HFFc6 (cell line): ENCODE measurements around the gene SLC2A3. TPM values are rescaled to one million over a fixed set of nuclear protein-coding genes. Genes with fewer than 3 reads are reported as not detected.
"Not testable (repeated sequence)": the region's sequence is repeated elsewhere in the genome, so short reads cannot be mapped to it uniquely, and the experiment has no call there.

Experiments
- DNase-seq: peaks from one replicate; pipeline ENCODE4 v3.0.0-alpha.2; 2018
- H3K27ac Mint-ChIP-seq: 2 replicates; pipeline ENCODE4 v1.8.0; 2020; ENCODE audit warnings: mild to moderate bottlenecking, mixed read lengths
- H3K27me3 Mint-ChIP-seq: 2 replicates; pipeline ENCODE4 v1.8.0; 2021; ENCODE audit warnings: mild to moderate bottlenecking, moderate library complexity, mixed read lengths; ENCODE audit not compliant: insufficient read depth
- H3K36me3 Mint-ChIP-seq: 2 replicates; pipeline ENCODE4 v1.8.0; 2021; ENCODE audit warnings: low read depth, mixed read lengths
- H3K4me1 Mint-ChIP-seq: 2 replicates; pipeline ENCODE4 v1.8.0; 2020; ENCODE audit warnings: low read depth, mixed read lengths
- H3K4me3 Mint-ChIP-seq: 2 replicates; pipeline ENCODE4 v1.8.0; 2020; ENCODE audit warnings: mild to moderate bottlenecking, moderate library complexity, mixed read lengths
- H3K9me3 Mint-ChIP-seq: 2 replicates; pipeline ENCODE4 v1.8.0; 2020; ENCODE audit warnings: mild to moderate bottlenecking, mixed read lengths
- CTCF ChIP-seq: fragments of 200-600 bp; sonication (generic); IDR thresholded peaks from 2 replicates; pipeline ENCODE4 v1.5.0; 2021; ENCODE audit warnings: antibody characterized with exemption, mild to moderate bottlenecking
- total RNA-seq, 6 experiments: library from RNA; stranded (reverse); fragmentation: NEBNext Ultra II Directional; extraction: Animal tissue kit (Norgen Biotek cat#: 25700); gene quantifications; 2 replicates in 1 of 6; 3 replicates in 5 of 6; pipeline ENCODE4 v1.2.3, GENCODE V29; 2021

SLC2A3 gene
- total RNA-seq, 6 experiments from 2014 or later = 37.0 to 50.5 (median 38.5) TPM

DNA sequence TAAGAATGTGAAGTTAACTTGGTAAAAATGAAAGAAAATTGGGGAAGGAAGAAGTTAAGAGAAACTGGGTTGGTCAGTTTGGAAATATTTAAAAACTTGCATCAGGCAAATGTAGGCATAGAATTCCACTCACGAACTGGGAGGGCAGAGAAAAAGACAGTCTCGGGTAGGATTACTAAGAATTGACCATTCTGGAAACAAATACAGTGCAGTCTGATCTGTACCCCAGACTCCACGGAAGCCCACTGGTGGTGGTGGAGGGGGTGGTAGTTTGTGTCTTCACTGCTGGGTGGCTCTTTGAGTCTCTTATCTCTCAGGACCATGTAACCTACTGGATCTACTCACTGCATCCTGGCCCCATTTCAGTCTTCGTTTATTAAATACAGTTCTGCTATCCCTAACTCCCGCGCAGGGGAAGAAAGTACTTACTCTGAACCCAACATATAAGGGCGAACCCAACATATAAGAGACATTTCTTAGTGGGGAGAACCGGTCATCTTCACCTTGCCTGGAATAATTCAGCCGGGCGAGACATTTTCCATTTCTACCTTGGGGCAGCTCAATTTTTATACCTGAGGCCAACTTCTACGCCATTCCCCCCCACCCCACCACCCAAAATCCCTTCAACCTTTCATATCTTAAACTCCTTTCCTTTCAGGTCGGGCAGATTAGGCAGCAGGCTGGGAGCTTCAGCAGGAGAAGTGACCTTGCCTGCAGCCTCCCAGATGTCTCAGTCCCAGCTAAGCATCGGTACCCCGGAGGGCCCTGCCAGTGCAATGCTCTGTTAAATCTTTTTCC, 1.7 kb downstream of the SLC2A3 start:
- TF ChIP-seq CTCF = no peak
- Mint-ChIP-seq H3K4me1 (peaks cover 10% of the 10 kb centered on the region), H3K4me3 (no peak overlapping the region), H3K36me3 (peaks cover 17% of the 10 kb centered on the region), H3K27me3 (peaks cover 4% of the 10 kb centered on the region), H3K27ac (no peak overlapping the region), H3K9me3 (no peaks in the 10 kb centered on the region)
- DNase-seq = no peak

DNA sequence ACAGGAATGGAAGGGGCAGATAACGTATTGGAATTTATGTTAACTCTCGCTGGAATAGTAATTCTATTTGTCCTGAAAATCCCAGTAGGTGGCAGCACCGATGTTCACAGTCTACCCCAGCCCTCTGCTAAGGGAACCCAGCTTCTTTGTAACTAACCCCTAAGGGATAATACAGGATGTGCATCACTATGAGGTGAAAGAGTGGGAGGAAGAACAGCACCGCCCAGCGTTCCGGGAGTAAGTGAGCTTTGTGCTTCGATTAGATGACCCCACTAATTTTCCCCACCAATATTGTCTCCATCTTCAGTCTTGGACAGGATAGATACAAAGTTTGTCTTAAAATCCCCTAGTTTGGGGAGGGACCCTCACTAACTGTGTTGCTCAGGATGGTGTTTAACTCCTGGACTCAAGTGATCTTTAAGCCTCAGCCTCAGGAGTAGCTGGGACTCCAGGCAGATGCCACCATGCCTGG, 2.7 kb downstream of the SLC2A3 start:
- Mint-ChIP-seq H3K27ac (no peak overlapping the region), H3K36me3 (peaks cover 27% of the 10 kb centered on the region), H3K4me3 (no peak overlapping the region), H3K27me3 (peaks cover 4% of the 10 kb centered on the region), H3K4me1 (peaks cover 8% of the 10 kb centered on the region), H3K9me3 (no peaks in the 10 kb centered on the region)
- peak; percentile 88 for TF ChIP-seq CTCF
- peak; percentile 95 for DNase-seq

GRCh38 chr12:7932599-7933240, 3.3 kb downstream of the SLC2A3 start:
- peaks cover 28% of the 10 kb centered on the region for H3K36me3 Mint-ChIP-seq
- not testable (repeated sequence) for DNase-seq, H3K9me3 Mint-ChIP-seq, H3K4me1 Mint-ChIP-seq, H3K27me3 Mint-ChIP-seq, H3K27ac Mint-ChIP-seq, H3K4me3 Mint-ChIP-seq

DNA sequence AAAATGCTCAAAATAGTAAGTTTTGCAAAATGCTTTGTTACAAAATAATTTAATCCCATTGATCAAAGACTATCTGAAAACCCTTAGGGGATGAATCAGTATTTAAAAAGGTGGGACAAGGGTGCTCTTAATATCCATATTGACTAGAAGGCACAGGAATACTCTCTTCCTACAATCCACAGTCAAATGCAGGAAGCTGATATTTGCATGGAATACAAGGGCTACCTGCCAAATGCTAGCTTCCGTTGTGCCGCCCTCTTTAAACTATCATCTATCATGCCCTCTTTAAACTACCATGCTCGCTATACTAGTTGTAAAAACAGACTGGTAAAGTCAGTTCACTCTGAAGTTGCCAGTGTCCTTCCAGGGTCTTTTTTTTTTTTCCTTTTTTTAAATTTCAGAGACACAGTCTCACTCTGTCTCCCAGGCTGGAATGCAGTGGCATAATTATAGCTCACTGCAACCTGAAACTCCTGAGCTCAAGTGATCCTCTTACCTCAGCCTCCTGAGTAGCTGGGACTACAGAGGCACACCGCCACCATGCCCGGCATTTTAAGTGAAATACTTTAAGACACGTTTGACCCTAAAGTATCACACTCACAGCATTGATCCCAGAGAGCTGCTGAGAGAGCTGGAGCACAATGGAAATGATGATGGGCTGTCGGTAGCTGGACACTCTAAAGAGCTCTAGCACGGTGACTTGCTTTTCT, 6.7 kb downstream of the SLC2A3 start:
- no peaks in the 10 kb centered on the region for H3K9me3 Mint-ChIP-seq
- peaks cover 4% of the 10 kb centered on the region for H3K27me3 Mint-ChIP-seq
- DNase-seq = no peak
- peaks cover 46% of the 10 kb centered on the region for H3K36me3 Mint-ChIP-seq
- H3K4me3 Mint-ChIP-seq = no peak overlapping the region
- H3K4me1 Mint-ChIP-seq = no peaks in the 10 kb centered on the region
- H3K27ac Mint-ChIP-seq = no peak overlapping the region
- TF ChIP-seq CTCF = no peak

DNA sequence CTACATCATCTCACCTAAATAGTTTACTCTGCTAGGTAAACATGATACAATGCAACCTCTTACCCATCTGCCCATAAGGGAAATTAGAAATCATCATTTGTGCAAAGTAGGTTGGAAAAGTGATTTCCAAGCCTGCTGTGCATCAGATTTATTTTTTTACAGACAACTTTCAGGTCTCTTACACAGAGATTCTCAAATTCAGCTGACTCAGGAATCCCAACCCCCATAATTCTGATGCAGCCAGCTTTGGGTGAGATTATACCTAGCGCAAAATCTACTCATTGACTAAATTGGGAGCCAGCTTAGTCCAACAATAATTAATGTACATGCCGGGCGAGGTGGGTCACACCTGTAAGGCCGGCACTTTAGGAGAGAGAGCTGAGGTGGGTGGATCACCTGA, 8.5 kb downstream of the SLC2A3 start:
- Mint-ChIP-seq H3K27ac (no peak overlapping the region), H3K27me3 (peaks cover 5% of the 10 kb centered on the region)
- no peak for DNase-seq

DNA sequence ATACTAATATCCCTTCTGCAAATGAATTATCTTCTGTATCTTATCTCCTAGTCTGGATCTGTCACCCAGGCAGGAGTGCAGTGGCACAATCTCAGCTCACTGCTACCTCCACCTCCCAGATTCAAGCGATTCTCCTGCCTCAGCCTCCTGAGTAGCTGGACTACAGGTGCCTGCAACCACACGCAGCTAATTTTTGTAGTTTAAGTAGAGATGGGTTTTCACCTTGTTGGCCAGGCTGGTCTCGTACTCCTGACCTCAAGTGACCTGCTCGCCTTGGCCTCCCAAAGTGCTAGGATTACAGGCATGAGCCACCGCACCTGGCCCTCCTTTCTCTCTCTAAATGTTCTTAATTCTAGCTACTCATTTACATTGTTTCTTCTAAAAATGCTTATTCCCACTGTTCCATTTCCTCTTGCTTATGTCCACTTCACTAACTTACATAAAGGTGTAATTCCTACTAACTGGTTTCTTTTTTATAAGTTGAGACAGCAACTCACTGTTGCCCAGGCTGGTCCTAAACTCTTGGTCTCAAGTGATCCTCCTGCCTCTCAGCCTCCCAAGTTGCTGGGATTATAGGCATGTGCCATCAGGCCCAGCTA, 9.8 kb downstream of the SLC2A3 start:
- H3K9me3 Mint-ChIP-seq, H3K4me1 Mint-ChIP-seq, H3K4me3 Mint-ChIP-seq, DNase-seq, H3K27me3 Mint-ChIP-seq, H3K27ac Mint-ChIP-seq: not testable (repeated sequence)
- peaks cover 53% of the 10 kb centered on the region for H3K36me3 Mint-ChIP-seq

More for the DNA sequence above, 8.5 kb downstream of the SLC2A3 start:
- Mint-ChIP-seq H3K4me3 (no peak overlapping the region), H3K9me3 (no peaks in the 10 kb centered on the region), H3K36me3 (peaks cover 50% of the 10 kb centered on the region), H3K4me1 (no peaks in the 10 kb centered on the region)
- no peak for TF ChIP-seq CTCF
